GM21723 (cell line): ENCODE data around the gene SMIM1.

Experiments used
- ATAC-seq: cut with Tn5 transposase; IDR thresholded peaks from one replicate; pipeline ENCODE4 v1.9.1; 2021; ENCODE audit warnings: mild to moderate bottlenecking, moderate library complexity; ENCODE audit not compliant: unreplicated experiment

SMIM1 gene

GRCh38 chr1:3753656-3754454, 18.7 kb upstream of the SMIM1 start:
- ATAC-seq, result no peak

GRCh38 chr1:3756394-3756793, 16.2 kb upstream of the SMIM1 start:
- no peak for ATAC-seq

GRCh38 chr1:3759164-3759563, 13.4 kb upstream of the SMIM1 start:
- no peak for ATAC-seq

GRCh38 chr1:3759796-3760195, 12.8 kb upstream of the SMIM1 start:
- no peak for ATAC-seq

GRCh38 chr1:3761296-3762010, 11.1 kb upstream of the SMIM1 start:
- ATAC-seq, result no peak

- ATAC-seq, result no peak
Observed at GRCh38 chr1:3762151-3762872, 10.2 kb upstream of the SMIM1 start.

- no peak for ATAC-seq
Observed at GRCh38 chr1:3762873-3763228, 9.7 kb upstream of the SMIM1 start.

- ATAC-seq, result no peak
Observed at GRCh38 chr1:3763351-3764125, 9.0 kb upstream of the SMIM1 start.

- ATAC-seq, result no peak
Observed at GRCh38 chr1:3767328-3767925, 5.1 kb upstream of the SMIM1 start.

GRCh38 chr1:3768811-3769390, 3.6 kb upstream of the SMIM1 start:
- no peak for ATAC-seq

GRCh38 chr1:3770047-3770765, 2.3 kb upstream of the SMIM1 start:
- ATAC-seq, result no peak

GRCh38 chr1:3771108-3772026, 1.2 kb upstream of the SMIM1 start:
- no peak for ATAC-seq

- ATAC-seq, result peak; percentile 58
Observed at GRCh38 chr1:3772027-3772714, 378 bp upstream of the SMIM1 start.

- no peak for ATAC-seq
Observed at GRCh38 chr1:3773572-3774275, 1.2 kb downstream of the SMIM1 start.

- no peak for ATAC-seq
Observed at GRCh38 chr1:3774276-3774945, 1.9 kb downstream of the SMIM1 start.

- no peak for ATAC-seq
Observed at GRCh38 chr1:3774946-3775489, 2.5 kb downstream of the SMIM1 start.
